IMR-90 (cell line): Measurements from ENCODE around the gene ANK3. TPM values are rescaled to one million over a fixed set of nuclear protein-coding genes. Genes with fewer than 3 reads are reported as not detected.
A peak's percentile ranks its signal among the peaks of the same experiment; 100 is the strongest.

ENCODE experiments used
- ATAC-seq: fragments of 200-7000 bp; cut with Tn5 transposase; 2 replicates; pipeline ENCODE4 v1.9.1; 2020; ENCODE audit warnings: low read depth, mild to moderate bottlenecking, moderate library complexity
- BruUV-seq: library from RNA; stranded (reverse); fragments of 400-500 nt; replicated peaks from 2 replicates; lab custom pipeline; 2021; lab: Mats Ljungman, UMichigan
- CTCF ChIA-PET: fragments of 300-600 bp; formaldehyde crosslinking; extraction: SDS; loops from one replicate; lab custom pipeline; 2021; ENCODE audit warnings: antibody characterized with exemption; lab: Yijun Ruan, JAX
- POLR2A ChIA-PET: fragments of 300-600 bp; sonication (Branson Sonifier 250); formaldehyde crosslinking; loops from one replicate; lab custom pipeline; 2022; ENCODE audit warnings: antibody characterized with exemption; ENCODE audit not compliant: unreplicated experiment; lab: Charles Lee
- DNase-seq: peaks from one replicate; pipeline ENCODE4 v3.0.0; 2013
- H2AFZ ChIP-seq: replicated peaks from 2 replicates; pipeline ENCODE3; 2013; ENCODE audit warnings: low read length, mild to moderate bottlenecking; ENCODE audit not compliant: poor library complexity
- H2AK5ac ChIP-seq: 2 replicates; pipeline ENCODE4 v1.6.1; 2013; ENCODE audit warnings: low read depth, low read length, inconsistent platforms
- H2AK9ac ChIP-seq: replicated peaks from 2 replicates; pipeline ENCODE3; 2013; ENCODE audit warnings: mild to moderate bottlenecking, low read depth, low read length, moderate library complexity; ENCODE audit not compliant: poor library complexity
- H2BK120ac ChIP-seq: 2 replicates; pipeline ENCODE4 v1.6.1; 2013; ENCODE audit warnings: low read depth, low read length, inconsistent platforms
- H2BK15ac ChIP-seq: 3 replicates; pipeline ENCODE4 v1.6.1; 2013; ENCODE audit warnings: low read depth, low read length, inconsistent platforms
- H2BK20ac ChIP-seq: 2 replicates; pipeline ENCODE4 v1.6.1; 2013; ENCODE audit warnings: low read depth, mild to moderate bottlenecking, inconsistent platforms, low read length, moderate library complexity
- H2BK5ac ChIP-seq: 2 replicates; pipeline ENCODE4 v1.6.1; 2013; ENCODE audit warnings: mild to moderate bottlenecking, low read depth, low read length, inconsistent platforms; ENCODE audit not compliant: poor library complexity, severe bottlenecking
- H3K14ac ChIP-seq: replicated peaks from 2 replicates; pipeline ENCODE4 v1.6.1; 2013; ENCODE audit warnings: low read depth, low read length, inconsistent platforms
- H3K18ac ChIP-seq: 2 replicates; pipeline ENCODE4 v1.6.1; 2013; ENCODE audit warnings: low read depth, low read length, control low read depth
- H3K23ac ChIP-seq: 2 replicates; pipeline ENCODE4 v1.6.1; 2013; ENCODE audit warnings: low read depth, low read length, inconsistent platforms
- H3K27ac ChIP-seq: 2 replicates; pipeline ENCODE4 v1.5.1; 2013; ENCODE audit warnings: mild to moderate bottlenecking, control low read depth, low read length; ENCODE audit not compliant: insufficient read depth
- H3K27me3 ChIP-seq: 2 replicates; pipeline ENCODE4 v1.6.1; 2013; ENCODE audit warnings: low read length; ENCODE audit not compliant: control insufficient read depth, insufficient read depth
- H3K36me3 ChIP-seq: 2 replicates; pipeline ENCODE4 v1.6.1; 2013; ENCODE audit warnings: low read length, mixed read lengths; ENCODE audit not compliant: control insufficient read depth, insufficient read depth
- H3K4ac ChIP-seq: 2 replicates; pipeline ENCODE4 v1.6.1; 2013; ENCODE audit warnings: low read depth, low read length, inconsistent platforms
- H3K4me1 ChIP-seq: 2 replicates; pipeline ENCODE4 v1.6.1; 2013; ENCODE audit warnings: low read length, mixed read lengths; ENCODE audit not compliant: control insufficient read depth, insufficient read depth
- H3K4me2 ChIP-seq: 2 replicates; pipeline ENCODE4 v1.6.1; 2013; ENCODE audit warnings: low read depth, mild to moderate bottlenecking, control low read depth, low read length, moderate library complexity
- H3K4me3 ChIP-seq: 2 replicates; pipeline ENCODE4 v1.5.1; 2013; ENCODE audit warnings: low read depth, mild to moderate bottlenecking, control low read depth, low read length, moderate library complexity; ENCODE audit not compliant: insufficient read depth
- H3K56ac ChIP-seq: 2 replicates; pipeline ENCODE4 v1.6.1; 2013; ENCODE audit warnings: low read length, inconsistent platforms; ENCODE audit not compliant: insufficient read depth; ENCODE audit errors: extremely low read depth
- H3K79me1 ChIP-seq, 2 experiments: 2 replicates each; pipeline ENCODE4 v1.6.1; 2013; ENCODE audit warnings: low read length in 2 of 2, inconsistent platforms in 1 of 2, low read depth in 1 of 2
- H3K9ac ChIP-seq: 2 replicates; pipeline ENCODE4 v1.6.1; 2013; ENCODE audit warnings: low read depth, low read length, control low read depth
- H3K9me1 ChIP-seq: 2 replicates; pipeline ENCODE4 v1.6.1; 2013; ENCODE audit warnings: low read length, inconsistent platforms; ENCODE audit not compliant: insufficient read depth
- H3K9me3 ChIP-seq: 2 replicates; pipeline ENCODE4 v1.6.1; 2013; ENCODE audit warnings: low read length; ENCODE audit not compliant: control insufficient read depth, insufficient read depth
- H4K20me1 ChIP-seq: 2 replicates; pipeline ENCODE4 v1.6.1; 2013; ENCODE audit warnings: low read length, inconsistent platforms; ENCODE audit not compliant: insufficient read depth
- H4K5ac ChIP-seq: 2 replicates; pipeline ENCODE4 v1.6.1; 2013; ENCODE audit warnings: mild to moderate bottlenecking, low read depth, low read length, control low read depth
- H4K8ac ChIP-seq, 2 experiments: 2 replicates each; pipeline ENCODE4 v1.6.1; 2013; ENCODE audit warnings: low read depth in 2 of 2, low read length in 2 of 2, control low read depth in 1 of 2, inconsistent platforms in 1 of 2
- H4K91ac ChIP-seq: 2 replicates; pipeline ENCODE4 v1.6.1; 2013; ENCODE audit warnings: low read depth, low read length, inconsistent platforms; ENCODE audit not compliant: insufficient read depth
- CEBPB ChIP-seq: IDR thresholded peaks from 2 replicates; pipeline ENCODE4 v1.6.1; 2012; ENCODE audit warnings: low read depth, low read length, improper control_type of control experiment
- ELK1 ChIP-seq: fragments of 150-350 bp; IDR thresholded peaks from 2 replicates; pipeline ENCODE4 v1.6.1; 2016; ENCODE audit warnings: low read depth, mild to moderate bottlenecking, low read length, moderate library complexity, borderline replicate concordance
- WGBS, 2 experiments: methylation state at CpG; one replicate each; pipeline versions ENCODE4 v1.1.5 to v1.1.7; 2013; ENCODE audit warnings: missing lambda C conversion rate in 2 of 2; ENCODE audit not compliant: insufficient read length in 1 of 2; ENCODE audit errors: extremely low coverage in 2 of 2; 5-methylcytosine and 5-hydroxymethylcytosine counted together
- dilution Hi-C: fragments of 300-500 bp; cut with HindIII; formaldehyde crosslinking; loops from one replicate; pipeline ENCODE4 v1.14.3; 2018; ENCODE audit warnings: low sequenced_read_pairs; ENCODE audit not compliant: unreplicated experiment
- in situ Hi-C: fragments of 300-500 bp; cut with MboI; formaldehyde crosslinking; loops from 3 replicates; pipeline ENCODE4 v1.14.3; 2019; ENCODE audit warnings: low sequenced_read_pairs, inconsistent platforms, mixed read lengths
- intact Hi-C: fragments of 100-400 bp; cut with micrococcal nuclease; formaldehyde crosslinking; loops from 2 replicates; pipeline ENCODE4 v1.10.0; 2022
- polyA plus RNA-seq, 3 experiments: library from polyadenylated mRNA; depleted of rRNA; stranded (reverse); fragments of >200 nt; gene quantifications; 2 replicates each; pipeline ENCODE4 v1.2.3, GENCODE V29; 2012; ENCODE audit warnings: low replicate concordance in 1 of 3
- total RNA-seq: library from RNA; depleted of rRNA; stranded (reverse); fragments of >200 nt; gene quantifications from 2 replicates; pipeline ENCODE4 v1.2.3, GENCODE V29; 2012

Gene ANK3
- total and polyA plus RNA-seq, 2 of the 4 experiments (the other 2 are of a cell fraction), result 0.63 to 1.8 TPM

- Histone ChIP-seq H2BK120ac (peak overlapping the region; percentile 50; the same call in 1 of the 2 replicates), H3K79me1 (no peaks in the 10 kb centered on the region), H4K20me1 (no peaks in the 10 kb centered on the region), H3K4ac (no peak overlapping the region), H4K91ac (peak overlapping the region; percentile 37; the same call in 1 of the 2 replicates), H3K9me3 (no peaks in the 10 kb centered on the region), H3K18ac (no peak overlapping the region), H3K4me3 (no peak overlapping the region), H3K56ac (peak overlapping the region; percentile 39; the same call in 1 of the 2 replicates), H2BK5ac (no peak overlapping the region), H2BK20ac (peak overlapping the region; percentile 40), H3K9me1 (no peaks in the 10 kb centered on the region), H2BK15ac (no peak overlapping the region; the same call in 2 of the 3 replicates), H3K27me3 (no peaks in the 10 kb centered on the region), H3K14ac (peak overlapping the region; percentile 87; the same call in 1 of the 2 replicates), H3K4me1 (peaks cover 4% of the 10 kb centered on the region; the same call in 1 of the 2 replicates), H2AK9ac (no peak overlapping the region), H4K5ac (no peak overlapping the region), H2AK5ac (no peak overlapping the region), H4K8ac (no peak overlapping the region), H3K9ac (no peak overlapping the region), H3K36me3 (no peaks in the 10 kb centered on the region), H3K23ac (no peak overlapping the region), H2AFZ (no peak overlapping the region), H3K27ac (no peak overlapping the region), H3K4me2 (no peak overlapping the region)
- dilution Hi-C loops, result no loop called here
- no CpG with 5 or more reads among the region's 3 CpGs for WGBS, 2 experiments
- TF ChIP-seq ELK1 (no peak), CEBPB (0 out of 2 replicates have a peak, but pooled peaks have one; percentile 7)
- ChIA-PET POLR2A (no interaction called here), CTCF (interaction anchor here (1.0 kb wide), 1 partner anchor 16 kb away, joined by 4 read pairs; no protein-coding TSS in a partner anchor)
- DNase-seq (peak; percentile 72), ATAC-seq (peak; percentile 96)
- in situ Hi-C loops, result no loop called here
- no TSS peak for BruUV-seq
- intact Hi-C loops, result no loop called here
Observed at GRCh38 chr10:60170250-60170649, 219.4 kb downstream of the ANK3 start.
